ENCODE data around the gene SEZ6. TPM values are rescaled to one million over a fixed set of nuclear protein-coding genes. Genes with fewer than 3 reads are reported as not detected.

Gene SEZ6
- total and polyA plus RNA-seq, 2 donors (not counting 1 experiment from before 2014, with no cell fraction given) = not detected

GRCh38 chr17:29045026-29045425 lies 39.2 kb upstream of the SEZ6 start:
- Histone ChIP-seq H4K20me1 (ENCODE audit: control insufficient read depth, extremely low read depth, insufficient read depth, low read length) (no peaks in the 10 kb centered on the region), H3K9me3 (ENCODE audit: control insufficient read depth, insufficient read depth, low read depth, low read length) (no peaks in the 10 kb centered on the region), H3K27me3 (ENCODE audit: control insufficient read depth, insufficient read depth, low read length) (peaks cover 9% of the 10 kb centered on the region), H3K27ac (ENCODE audit: insufficient read depth, low read length) (no peak overlapping the region), H3K4me3 (replicated peaks in 1 of 4; ENCODE audit: control extremely low read depth in 1 of 4, insufficient read depth in 1 of 4, low read depth in 3 of 4, low read length in 4 of 4) (no peak overlapping the region), H3K4me1 (ENCODE audit: control insufficient read depth, extremely low read depth, insufficient read depth, low read length) (no peaks in the 10 kb centered on the region), H3K36me3 (ENCODE audit: control insufficient read depth, insufficient read depth, low read length) (no peaks in the 10 kb centered on the region), H3K79me2 (ENCODE audit: control insufficient read depth, insufficient read depth, low read length) (no peaks in the 10 kb centered on the region), H2AFZ (ENCODE audit: low read length) (no peak overlapping the region), H3K4me2 (ENCODE audit: extremely low read depth, insufficient read depth, low read length) (no peak overlapping the region), H3K9ac (ENCODE audit: insufficient read depth, low read length) (no peak overlapping the region)
- no peak for DNase-seq (ENCODE audit: low read depth in 2 of 2)
- TF ChIP-seq, protein P1, sequence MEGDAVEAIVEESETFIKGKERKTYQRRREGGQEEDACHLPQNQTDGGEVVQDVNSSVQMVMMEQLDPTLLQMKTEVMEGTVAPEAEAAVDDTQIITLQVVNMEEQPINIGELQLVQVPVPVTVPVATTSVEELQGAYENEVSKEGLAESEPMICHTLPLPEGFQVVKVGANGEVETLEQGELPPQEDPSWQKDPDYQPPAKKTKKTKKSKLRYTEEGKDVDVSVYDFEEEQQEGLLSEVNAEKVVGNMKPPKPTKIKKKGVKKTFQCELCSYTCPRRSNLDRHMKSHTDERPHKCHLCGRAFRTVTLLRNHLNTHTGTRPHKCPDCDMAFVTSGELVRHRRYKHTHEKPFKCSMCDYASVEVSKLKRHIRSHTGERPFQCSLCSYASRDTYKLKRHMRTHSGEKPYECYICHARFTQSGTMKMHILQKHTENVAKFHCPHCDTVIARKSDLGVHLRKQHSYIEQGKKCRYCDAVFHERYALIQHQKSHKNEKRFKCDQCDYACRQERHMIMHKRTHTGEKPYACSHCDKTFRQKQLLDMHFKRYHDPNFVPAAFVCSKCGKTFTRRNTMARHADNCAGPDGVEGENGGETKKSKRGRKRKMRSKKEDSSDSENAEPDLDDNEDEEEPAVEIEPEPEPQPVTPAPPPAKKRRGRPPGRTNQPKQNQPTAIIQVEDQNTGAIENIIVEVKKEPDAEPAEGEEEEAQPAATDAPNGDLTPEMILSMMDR (conservative IDR thresholded peaks at IDR 0.05 in 1 of 2, IDR thresholded peaks at IDR 0.05 in 1 of 2; ENCODE audit: low read depth in 1 of 2, low read length in 2 of 2) = no peak
- TF ChIP-seq EZH2 (IDR thresholded peaks at IDR 0.05; ENCODE audit: low read length, missing control alignments) = no peak

DNA sequence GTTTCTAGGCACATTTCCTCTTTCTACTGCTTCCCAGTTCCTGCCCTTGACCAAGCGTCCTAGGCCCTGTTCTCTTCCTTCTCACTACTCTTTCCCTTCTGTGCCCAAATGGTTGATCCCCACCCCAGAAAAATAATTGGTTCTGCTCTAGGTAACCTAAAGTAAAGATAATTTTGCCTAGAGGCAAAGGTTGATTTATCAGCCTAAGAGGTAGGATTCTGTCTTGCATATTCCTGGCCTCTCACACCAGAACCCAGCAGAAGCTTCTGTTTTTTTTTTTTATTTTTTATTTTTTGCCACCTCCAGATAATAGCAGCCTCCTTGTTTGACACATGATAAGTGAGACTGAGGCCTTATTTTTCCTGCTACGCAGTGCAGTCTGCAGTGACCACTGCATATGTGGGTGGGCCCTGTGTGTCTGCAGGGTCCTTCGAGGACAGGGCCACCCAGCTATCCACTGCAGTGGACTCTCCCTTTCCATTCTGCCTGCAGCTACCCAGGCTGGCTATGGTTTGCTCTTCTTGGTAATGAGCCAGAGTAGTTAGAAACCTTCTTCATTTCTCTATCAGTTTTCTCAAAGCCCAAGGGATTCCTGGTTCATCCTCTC lies 37.8 kb upstream of the SEZ6 start:
- no peak overlapping the region for H3K27ac ChIP-seq (ENCODE audit: insufficient read depth, low read length)
- no peaks in the 10 kb centered on the region for H3K36me3 ChIP-seq (ENCODE audit: control insufficient read depth, insufficient read depth, low read length)
- H3K4me3 ChIP-seq (replicated peaks in 1 of 4; ENCODE audit: control extremely low read depth in 1 of 4, insufficient read depth in 1 of 4, low read depth in 3 of 4, low read length in 4 of 4) = no peak overlapping the region
- no peak for DNase-seq (ENCODE audit: low read depth in 2 of 2)
- H3K9me3 ChIP-seq (ENCODE audit: control insufficient read depth, insufficient read depth, low read depth, low read length) = no peaks in the 10 kb centered on the region
- H3K4me1 ChIP-seq (ENCODE audit: control insufficient read depth, extremely low read depth, insufficient read depth, low read length) = no peaks in the 10 kb centered on the region
- TF ChIP-seq, protein P1 (conservative IDR thresholded peaks at IDR 0.05 in 1 of 2, IDR thresholded peaks at IDR 0.05 in 1 of 2; ENCODE audit: low read depth in 1 of 2, low read length in 2 of 2) = no peak
- no peak for TF ChIP-seq EZH2 (IDR thresholded peaks at IDR 0.05; ENCODE audit: low read length, missing control alignments)
- H3K9ac ChIP-seq (ENCODE audit: insufficient read depth, low read length) = no peak overlapping the region
- H4K20me1 ChIP-seq (ENCODE audit: control insufficient read depth, extremely low read depth, insufficient read depth, low read length) = no peaks in the 10 kb centered on the region
- no peak overlapping the region for H2AFZ ChIP-seq (ENCODE audit: low read length)
- H3K27me3 ChIP-seq (ENCODE audit: control insufficient read depth, insufficient read depth, low read length) = peaks cover 8% of the 10 kb centered on the region
- H3K4me2 ChIP-seq (ENCODE audit: extremely low read depth, insufficient read depth, low read length) = no peak overlapping the region
- no peaks in the 10 kb centered on the region for H3K79me2 ChIP-seq (ENCODE audit: control insufficient read depth, insufficient read depth, low read length)

- Histone ChIP-seq H3K4me3 (replicated peaks in 1 of 4; ENCODE audit: control extremely low read depth in 1 of 4, insufficient read depth in 1 of 4, low read depth in 3 of 4, low read length in 4 of 4) (peak within 1 kb of the TSS in 1 of 4 experiments; percentile 4), H2AFZ (ENCODE audit: low read length) (no peak within 1 kb of the TSS), H3K4me2 (ENCODE audit: extremely low read depth, insufficient read depth, low read length) (no peak within 1 kb of the TSS), H3K79me2 (ENCODE audit: control insufficient read depth, insufficient read depth, low read length) (no peaks in the 10 kb centered on the region), H3K4me1 (ENCODE audit: control insufficient read depth, extremely low read depth, insufficient read depth, low read length) (no peaks in the 10 kb centered on the region), H3K36me3 (ENCODE audit: control insufficient read depth, insufficient read depth, low read length) (no peaks in the 10 kb centered on the region), H3K27ac (ENCODE audit: insufficient read depth, low read length) (no peak within 1 kb of the TSS), H4K20me1 (ENCODE audit: control insufficient read depth, extremely low read depth, insufficient read depth, low read length) (no peaks in the 10 kb centered on the region), H3K9me3 (ENCODE audit: control insufficient read depth, insufficient read depth, low read depth, low read length) (no peaks in the 10 kb centered on the region), H3K27me3 (ENCODE audit: control insufficient read depth, insufficient read depth, low read length) (peaks cover 7% of the 10 kb centered on the region), H3K9ac (ENCODE audit: insufficient read depth, low read length) (no peak within 1 kb of the TSS)
- DNase-seq (ENCODE audit: low read depth in 2 of 2) = peak; percentile 46 to 59
- TF ChIP-seq, protein P1 (conservative IDR thresholded peaks at IDR 0.05 in 1 of 2, IDR thresholded peaks at IDR 0.05 in 1 of 2; ENCODE audit: low read depth in 1 of 2, low read length in 2 of 2) = peak in 1 of 2 donors; percentile 17
- TF ChIP-seq EZH2 (IDR thresholded peaks at IDR 0.05; ENCODE audit: low read length, missing control alignments) = no peak
These were observed 37.1 kb upstream of the SEZ6 start, which contains the start of gene PIPOX for GRCh38 chr17:29042679-29043538. Gene PIPOX (plus strand): TSS chr17:29043141. CDS start chr17:29043226, 85 bp downstream.
